Astrocyte (in vitro differentiated cells and primary cell): ENCODE measurements around the gene LSM4.

ENCODE experiments used
- EZH2 ChIP-seq: IDR thresholded peaks from 2 replicates; pipeline ENCODE4 v1.6.1; 2012; ENCODE audit warnings: mild to moderate bottlenecking, low read length, inconsistent platforms; ENCODE audit not compliant: insufficient read depth
- TF ChIP-seq, protein P1 (sequence below): IDR thresholded peaks from 2 replicates; pipeline ENCODE4 v1.5.1; 2011; ENCODE audit warnings: low read depth, mild to moderate bottlenecking, inconsistent platforms, low read length, moderate library complexity; ENCODE audit not compliant: insufficient read depth

DNA sequence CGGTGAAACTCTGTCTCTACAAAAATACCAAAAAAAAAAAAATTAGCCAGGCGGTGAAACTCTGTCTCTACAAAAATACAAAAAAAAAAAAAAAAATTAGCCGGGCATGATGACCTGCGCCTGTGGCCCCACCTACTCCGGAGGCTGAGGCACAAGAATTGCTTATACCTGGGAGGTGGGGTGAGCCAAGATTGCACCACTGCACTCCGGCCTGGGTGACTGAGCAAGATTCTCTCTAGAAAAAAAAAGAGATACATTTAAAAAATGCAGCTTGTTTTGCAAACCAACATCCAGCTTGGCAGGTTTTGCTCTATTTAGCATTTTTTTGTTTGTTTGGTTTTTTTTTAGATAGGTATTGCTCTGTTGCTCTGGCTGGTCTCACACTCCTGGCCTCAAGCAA lies 10.8 kb upstream of the LSM4 start:
- TF ChIP-seq EZH2: no peak
- TF ChIP-seq, protein P1, sequence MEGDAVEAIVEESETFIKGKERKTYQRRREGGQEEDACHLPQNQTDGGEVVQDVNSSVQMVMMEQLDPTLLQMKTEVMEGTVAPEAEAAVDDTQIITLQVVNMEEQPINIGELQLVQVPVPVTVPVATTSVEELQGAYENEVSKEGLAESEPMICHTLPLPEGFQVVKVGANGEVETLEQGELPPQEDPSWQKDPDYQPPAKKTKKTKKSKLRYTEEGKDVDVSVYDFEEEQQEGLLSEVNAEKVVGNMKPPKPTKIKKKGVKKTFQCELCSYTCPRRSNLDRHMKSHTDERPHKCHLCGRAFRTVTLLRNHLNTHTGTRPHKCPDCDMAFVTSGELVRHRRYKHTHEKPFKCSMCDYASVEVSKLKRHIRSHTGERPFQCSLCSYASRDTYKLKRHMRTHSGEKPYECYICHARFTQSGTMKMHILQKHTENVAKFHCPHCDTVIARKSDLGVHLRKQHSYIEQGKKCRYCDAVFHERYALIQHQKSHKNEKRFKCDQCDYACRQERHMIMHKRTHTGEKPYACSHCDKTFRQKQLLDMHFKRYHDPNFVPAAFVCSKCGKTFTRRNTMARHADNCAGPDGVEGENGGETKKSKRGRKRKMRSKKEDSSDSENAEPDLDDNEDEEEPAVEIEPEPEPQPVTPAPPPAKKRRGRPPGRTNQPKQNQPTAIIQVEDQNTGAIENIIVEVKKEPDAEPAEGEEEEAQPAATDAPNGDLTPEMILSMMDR: no peak
